Vagina (tissue), 2 donors: ENCODE data around the gene PIAS4.

Source experiments
- CTCF ChIP-seq, 3 experiments: fragments of 450-650 bp in 2 of 3; fragments of 200-600 bp in 1 of 3; sonication (generic) in 1 of 3; IDR thresholded peaks; one replicate each; pipeline ENCODE4 v1.5.1; 2017 to 2019; ENCODE audit warnings: antibody characterized with exemption in 3 of 3, mild to moderate bottlenecking in 2 of 3, moderate library complexity in 2 of 3
- POLR2A ChIP-seq, 2 donors: fragments of 450-650 bp; IDR thresholded peaks; one replicate each; pipeline ENCODE4 v1.6.1; 2017; ENCODE audit warnings: antibody characterized with exemption in 2 of 2, mild to moderate bottlenecking in 2 of 2, moderate library complexity in 2 of 2

GRCh38 chr19:3969435-3970312 lies 37.9 kb upstream of the PIAS4 start:
- TF ChIP-seq CTCF (IDR thresholded peaks at IDR 0.05) (no peak), POLR2A (IDR thresholded peaks at IDR 0.05) (no peak)
